ACC112 (cell line): ENCODE results near the gene RNF43.

Experiments used
- H2AFZ ChIP-seq: fragments of 200-600 bp; sonication (generic); one replicate; pipeline ENCODE4 v1.6.0; 2017; ENCODE audit warnings: antibody characterized with exemption, low read length; ENCODE audit not compliant: unreplicated experiment
- H3K27ac ChIP-seq: fragments of 200-600 bp; sonication (generic); 2 replicates; pipeline ENCODE4 v1.5.1; 2014; ENCODE audit warnings: low read depth, mild to moderate bottlenecking, antibody characterized with exemption, low read length, moderate library complexity
- H3K27me3 ChIP-seq: fragments of 200-600 bp; sonication (generic); 2 replicates; pipeline ENCODE4 v1.6.1; 2014; ENCODE audit warnings: mild to moderate bottlenecking, antibody characterized with exemption, low read length, moderate library complexity, mixed read lengths; ENCODE audit not compliant: insufficient read depth
- H3K36me3 ChIP-seq: fragments of 200-600 bp; sonication (generic); 2 replicates; pipeline ENCODE4 v1.6.1; 2016; ENCODE audit warnings: mild to moderate bottlenecking, antibody characterized with exemption, low read length, moderate library complexity, mixed read lengths; ENCODE audit not compliant: insufficient read depth
- H3K4me1 ChIP-seq: fragments of 200-600 bp; sonication (generic); one replicate; pipeline ENCODE4 v1.6.1; 2016; ENCODE audit warnings: low read length, mixed read lengths; ENCODE audit not compliant: insufficient read depth, unreplicated experiment, control insufficient read depth
- H3K4me3 ChIP-seq: fragments of 200-600 bp; sonication (generic); 2 replicates; pipeline ENCODE4 v1.5.1; 2014; ENCODE audit warnings: mild to moderate bottlenecking, low read depth, low read length
- H3K79me2 ChIP-seq: fragments of 200-600 bp; sonication (generic); one replicate; pipeline ENCODE4 v1.6.0; 2016; ENCODE audit warnings: low read length; ENCODE audit not compliant: control insufficient read depth, unreplicated experiment, insufficient read depth

RNF43 gene

DNA sequence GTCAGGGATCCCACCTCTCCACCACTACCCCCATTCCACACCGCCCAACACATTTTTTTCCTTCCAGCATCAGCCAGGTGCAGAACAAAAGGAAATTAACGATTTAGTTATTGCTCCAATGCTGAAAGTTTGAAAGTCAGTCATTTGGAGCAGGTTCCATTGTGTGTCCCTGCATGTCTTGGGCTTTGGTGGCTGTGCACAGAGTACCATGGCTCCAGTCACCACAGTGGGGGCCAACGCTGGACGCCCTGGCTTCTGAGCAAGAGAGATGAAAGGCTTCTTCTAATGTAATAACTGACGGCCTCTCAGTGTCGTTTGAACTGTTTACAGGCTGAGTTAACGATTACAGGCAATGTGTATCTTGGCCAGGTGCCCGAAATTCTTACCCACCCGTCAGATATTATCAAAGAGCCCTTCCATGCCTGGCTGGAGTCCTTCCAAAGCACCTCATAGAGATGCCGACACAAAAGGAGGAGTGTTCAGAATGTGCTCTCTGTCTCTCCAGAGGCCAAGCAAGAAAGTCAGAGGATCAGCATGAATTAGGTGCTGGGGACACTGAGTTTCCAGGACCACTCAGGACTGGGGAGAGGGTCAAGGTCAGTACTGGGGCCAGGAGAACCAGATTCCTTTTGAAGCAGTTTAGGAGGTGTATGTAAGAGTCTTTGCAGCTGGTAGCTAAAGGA is 25.9 kb downstream of the RNF43 start:
- Histone ChIP-seq H3K4me3 (no peak overlapping the region), H3K79me2 (no peaks in the 10 kb centered on the region), H3K27me3 (peaks cover 94% of the 10 kb centered on the region), H3K27ac (no peak overlapping the region), H2AFZ (no peak overlapping the region), H3K36me3 (no peaks in the 10 kb centered on the region), H3K4me1 (no peaks in the 10 kb centered on the region)

DNA sequence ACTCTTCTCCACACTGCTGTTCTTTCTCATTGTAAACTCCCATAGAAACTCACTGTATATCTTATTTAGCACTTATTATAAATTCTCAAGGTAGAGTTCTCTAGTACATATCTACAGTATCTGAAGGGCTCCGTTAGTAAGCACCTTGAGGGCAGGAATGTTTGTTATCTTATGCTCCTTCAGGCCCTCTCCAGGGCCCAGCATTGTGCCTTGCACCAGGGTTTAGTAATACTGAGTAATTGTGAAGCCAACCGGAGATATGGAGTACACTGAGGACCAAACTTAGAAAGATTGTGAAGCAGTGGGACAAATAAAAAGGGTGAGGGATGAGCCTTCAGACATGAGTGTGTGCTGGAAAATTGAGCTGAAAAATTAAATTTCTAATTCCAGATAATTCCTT is 26.4 kb downstream of the RNF43 start:
- Histone ChIP-seq H3K27ac (no peak overlapping the region), H2AFZ (no peak overlapping the region), H3K36me3 (no peaks in the 10 kb centered on the region), H3K4me1 (no peaks in the 10 kb centered on the region), H3K27me3 (peaks cover 94% of the 10 kb centered on the region), H3K79me2 (no peaks in the 10 kb centered on the region), H3K4me3 (no peak overlapping the region)

DNA sequence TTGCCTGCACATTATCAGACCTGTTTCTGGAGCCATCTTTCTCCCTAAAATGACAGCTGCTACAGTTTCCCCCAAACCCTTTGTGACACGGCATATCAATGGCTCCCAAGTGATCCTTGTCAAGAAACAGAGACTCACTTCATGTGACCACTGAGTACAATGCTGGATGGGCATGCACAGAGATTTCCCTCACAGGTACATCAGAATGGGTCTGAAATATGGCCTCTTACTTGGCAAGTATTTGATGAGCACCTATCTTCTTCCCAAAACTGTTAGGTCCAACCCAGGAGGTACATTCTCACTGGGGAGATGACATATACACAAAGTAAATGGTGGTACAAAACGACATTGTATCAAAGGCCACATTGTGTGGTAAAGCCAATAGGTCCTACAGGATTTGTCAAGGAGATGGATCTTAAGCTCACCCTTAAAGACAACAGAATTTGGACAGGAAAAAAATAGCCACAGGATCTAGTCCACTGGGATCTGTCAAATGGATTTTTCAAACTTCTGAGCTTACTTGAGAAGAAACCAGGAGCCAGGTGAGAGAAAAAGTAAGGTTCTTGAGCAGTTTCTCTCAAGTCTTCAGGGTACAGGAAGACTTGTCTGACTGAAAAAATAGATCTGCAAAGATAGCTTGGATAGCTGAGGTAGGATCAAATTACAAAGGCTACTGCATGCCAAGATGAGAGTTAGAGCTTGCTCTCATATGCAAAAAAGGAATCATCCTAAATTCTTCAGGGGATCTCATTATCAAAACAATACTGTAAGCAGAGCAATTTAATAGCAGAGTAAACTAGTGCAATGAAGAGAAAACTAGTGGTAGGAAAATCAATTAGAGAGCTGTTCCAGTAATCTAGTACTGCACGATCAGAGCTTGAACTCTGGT is 28.8 kb downstream of the RNF43 start:
- Histone ChIP-seq H3K4me3 (no peak overlapping the region), H2AFZ (no peak overlapping the region), H3K27ac (no peak overlapping the region), H3K27me3 (peaks cover 95% of the 10 kb centered on the region), H3K4me1 (no peaks in the 10 kb centered on the region), H3K36me3 (no peaks in the 10 kb centered on the region), H3K79me2 (no peaks in the 10 kb centered on the region)

DNA sequence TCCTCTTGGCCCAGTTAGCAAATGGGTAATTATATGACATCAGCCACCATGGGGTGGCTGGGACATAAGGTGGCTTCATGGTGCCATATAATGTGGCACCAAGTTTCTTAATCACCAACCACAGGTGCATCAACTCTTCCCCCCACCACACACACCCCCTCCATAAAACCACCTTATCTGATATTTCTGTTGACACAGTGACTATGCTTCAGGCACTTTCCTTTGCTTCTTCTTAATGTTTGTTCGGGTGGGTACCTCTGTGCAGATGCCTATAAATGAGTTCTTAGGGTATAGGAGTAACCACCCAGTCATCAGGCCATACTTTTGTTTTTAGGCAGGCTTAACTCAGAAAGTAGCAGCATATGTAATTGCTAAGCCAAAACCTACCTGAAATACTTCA is 29.5 kb downstream of the RNF43 start:
- Histone ChIP-seq H2AFZ (no peak overlapping the region), H3K27ac (no peak overlapping the region), H3K36me3 (no peaks in the 10 kb centered on the region), H3K79me2 (no peaks in the 10 kb centered on the region), H3K4me1 (no peaks in the 10 kb centered on the region), H3K27me3 (peaks cover 93% of the 10 kb centered on the region), H3K4me3 (no peak overlapping the region)

DNA sequence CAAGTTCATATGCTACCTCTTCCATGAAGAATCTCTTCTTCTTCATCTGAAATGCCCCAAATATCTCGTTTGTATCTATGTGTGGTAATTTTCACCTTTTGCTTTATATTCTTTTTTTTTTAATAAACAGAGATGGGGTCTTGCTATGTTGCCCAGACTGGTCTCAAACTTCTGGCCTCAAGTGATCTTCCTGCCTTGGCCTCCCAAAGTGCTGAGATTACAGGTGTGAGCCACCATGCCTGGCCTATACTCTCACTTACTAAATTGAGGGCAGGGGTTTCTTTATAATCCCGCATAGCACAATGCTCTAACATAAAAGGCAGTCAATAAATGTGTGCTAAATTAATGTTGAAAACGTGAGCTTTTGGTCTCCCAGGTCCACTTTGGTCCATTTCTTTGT is 30.6 kb downstream of the RNF43 start:
- no peak overlapping the region for H3K27ac ChIP-seq
- peaks cover 92% of the 10 kb centered on the region for H3K27me3 ChIP-seq
- H3K79me2 ChIP-seq: no peaks in the 10 kb centered on the region
- H3K4me1 ChIP-seq: no peaks in the 10 kb centered on the region
- no peak overlapping the region for H2AFZ ChIP-seq
- no peak overlapping the region for H3K4me3 ChIP-seq
- no peaks in the 10 kb centered on the region for H3K36me3 ChIP-seq

DNA sequence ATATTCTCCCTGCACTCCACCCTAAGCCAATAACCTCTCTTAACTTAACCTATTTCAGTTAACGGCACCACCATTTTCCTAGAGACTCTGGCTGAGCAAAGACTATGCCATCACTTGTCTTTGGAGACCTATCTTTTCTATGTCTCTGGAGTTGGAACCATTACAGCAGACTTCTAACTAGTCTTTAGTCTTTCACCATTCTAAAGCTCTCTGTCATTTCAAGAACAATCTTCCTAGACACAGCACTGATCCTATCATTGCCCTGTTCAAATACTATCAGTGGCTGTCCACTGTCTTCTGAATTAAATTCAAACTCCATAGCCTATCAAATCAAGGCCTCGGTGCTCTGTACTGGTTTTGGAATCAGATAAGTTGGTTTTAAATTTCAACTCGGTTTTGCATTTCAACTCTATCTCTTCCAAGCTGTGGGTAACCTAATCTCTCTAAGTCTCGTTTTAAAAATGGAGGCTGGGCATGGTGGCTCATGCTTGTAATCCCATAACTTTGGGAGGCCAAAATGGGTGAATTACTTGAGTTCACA is 31.9 kb downstream of the RNF43 start:
- H3K4me1 ChIP-seq: no peaks in the 10 kb centered on the region
- no peak overlapping the region for H2AFZ ChIP-seq
- peaks cover 92% of the 10 kb centered on the region for H3K27me3 ChIP-seq
- no peaks in the 10 kb centered on the region for H3K79me2 ChIP-seq
- no peak overlapping the region for H3K4me3 ChIP-seq
- no peaks in the 10 kb centered on the region for H3K36me3 ChIP-seq
- no peak overlapping the region for H3K27ac ChIP-seq

DNA sequence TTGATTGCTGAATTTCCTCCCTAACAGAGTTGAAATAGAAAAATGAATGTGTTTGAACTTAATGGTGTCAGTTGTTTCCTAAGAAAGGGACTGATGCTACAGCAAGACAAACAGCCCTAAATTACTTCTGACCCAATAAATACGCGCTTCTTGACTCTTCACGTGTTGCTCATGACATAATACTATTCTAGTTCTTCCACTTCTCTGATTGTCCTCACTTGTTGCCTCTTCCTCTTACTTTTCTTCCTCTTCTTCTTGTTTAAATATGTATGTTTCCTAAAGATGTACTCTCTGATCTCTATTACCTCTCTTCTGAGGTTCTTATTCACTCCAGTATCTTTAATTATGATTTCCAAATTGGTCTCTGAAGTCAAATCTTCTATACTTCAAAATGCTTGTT is 32.4 kb downstream of the RNF43 start:
- no peak overlapping the region for H3K27ac ChIP-seq
- H3K4me1 ChIP-seq: no peaks in the 10 kb centered on the region
- no peak overlapping the region for H3K4me3 ChIP-seq
- H3K79me2 ChIP-seq: no peaks in the 10 kb centered on the region
- H2AFZ ChIP-seq: no peak overlapping the region
- no peaks in the 10 kb centered on the region for H3K36me3 ChIP-seq
- peaks cover 91% of the 10 kb centered on the region for H3K27me3 ChIP-seq

DNA sequence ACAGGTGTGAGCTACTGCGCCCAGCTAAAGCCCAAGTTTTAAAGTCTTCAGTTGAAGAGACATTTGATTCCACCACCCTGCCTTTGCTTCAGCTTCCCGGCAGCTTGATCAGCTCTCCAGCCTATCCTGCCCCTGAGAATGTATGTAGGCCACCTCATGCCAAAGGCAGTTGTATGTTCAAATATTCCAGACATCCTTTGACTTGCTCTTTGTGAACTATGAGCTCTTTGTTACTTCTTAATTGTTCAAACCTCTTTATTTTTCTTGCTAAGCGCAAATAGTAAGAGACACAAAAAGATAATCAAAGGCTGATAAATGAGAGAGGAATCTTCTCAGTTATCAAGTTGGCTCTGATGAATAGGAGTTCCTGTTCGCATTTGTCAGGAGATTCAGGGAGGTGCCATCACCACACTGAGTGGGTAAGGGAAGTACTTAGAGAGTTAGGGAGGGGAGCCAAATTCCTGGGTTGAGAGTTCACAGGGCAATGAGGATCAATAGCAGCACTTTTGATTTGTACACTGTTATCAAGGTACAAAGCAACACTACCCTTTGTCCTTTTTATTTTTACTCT is 33.4 kb downstream of the RNF43 start:
- H3K27ac ChIP-seq: no peak overlapping the region
- no peak overlapping the region for H2AFZ ChIP-seq
- H3K36me3 ChIP-seq: no peaks in the 10 kb centered on the region
- no peak overlapping the region for H3K4me3 ChIP-seq
- no peaks in the 10 kb centered on the region for H3K4me1 ChIP-seq
- no peaks in the 10 kb centered on the region for H3K79me2 ChIP-seq
- H3K27me3 ChIP-seq: peaks cover 90% of the 10 kb centered on the region

DNA sequence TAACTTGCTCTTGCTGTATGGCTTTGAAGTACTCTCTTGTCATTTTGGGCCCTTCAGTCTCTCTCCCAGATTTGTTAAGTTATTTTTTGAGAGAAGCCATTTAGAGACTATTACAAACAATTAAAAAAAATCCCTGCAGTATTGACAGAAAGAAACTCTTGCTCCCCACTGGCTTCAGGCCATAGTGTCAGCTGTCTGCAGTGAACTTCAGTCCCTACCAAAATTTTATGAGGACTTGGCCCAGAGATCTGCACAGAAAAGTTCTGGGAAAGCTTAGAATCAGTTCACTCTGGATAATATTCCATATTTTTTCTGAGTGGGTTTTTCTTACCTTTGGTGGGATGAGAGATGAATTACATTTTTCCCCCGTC is 34.5 kb downstream of the RNF43 start:
- Histone ChIP-seq H3K27ac (no peak overlapping the region), H3K79me2 (no peaks in the 10 kb centered on the region), H3K36me3 (no peaks in the 10 kb centered on the region), H3K4me1 (no peaks in the 10 kb centered on the region), H3K27me3 (peaks cover 85% of the 10 kb centered on the region), H3K4me3 (no peak overlapping the region), H2AFZ (no peak overlapping the region)

DNA sequence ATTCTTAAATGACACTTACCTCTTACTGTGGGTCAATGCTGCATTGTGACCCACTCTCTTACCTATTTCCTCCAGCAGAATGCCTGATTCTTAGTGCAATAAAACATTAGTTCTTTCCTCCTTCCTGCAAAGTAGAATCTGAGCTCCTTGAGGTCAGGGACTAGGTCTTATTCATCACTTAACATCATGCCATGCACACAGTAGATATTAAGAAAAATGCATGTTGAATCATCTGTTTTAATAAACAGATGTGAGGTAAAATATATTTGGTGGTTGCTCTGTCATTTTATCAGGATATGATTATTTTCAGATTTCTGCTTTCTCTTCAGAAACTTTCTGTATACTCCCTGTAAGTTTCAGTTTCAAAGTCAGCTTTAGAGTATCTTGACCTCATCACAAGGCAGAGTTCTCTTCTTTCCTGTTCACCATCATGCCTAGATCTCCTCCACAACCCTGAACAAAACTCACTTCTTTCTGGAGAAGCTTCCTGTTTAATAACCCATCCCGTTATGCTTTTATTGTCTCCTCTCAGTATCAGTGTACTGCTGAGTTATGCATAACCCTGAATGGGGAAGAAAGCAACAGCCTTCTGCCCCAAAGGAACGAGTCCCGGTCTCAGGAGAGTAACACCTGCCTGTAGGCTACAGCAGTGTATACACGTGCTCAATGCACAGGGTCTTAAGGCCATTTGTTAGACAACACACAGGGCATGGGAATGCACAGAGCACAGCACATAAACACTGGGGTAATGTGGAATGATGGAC is 35.0 kb downstream of the RNF43 start:
- no peak overlapping the region for H3K27ac ChIP-seq

More for the DNA sequence above, 35.0 kb downstream of the RNF43 start:
- no peaks in the 10 kb centered on the region for H3K79me2 ChIP-seq
- no peak overlapping the region for H3K4me3 ChIP-seq
- no peaks in the 10 kb centered on the region for H3K36me3 ChIP-seq
- no peak overlapping the region for H2AFZ ChIP-seq
- H3K4me1 ChIP-seq: no peaks in the 10 kb centered on the region
- H3K27me3 ChIP-seq: peaks cover 83% of the 10 kb centered on the region
